DOHH2 (cell line): Measurements from ENCODE around the gene CD9.
"Not testable (repeated sequence)": the region's sequence is repeated elsewhere in the genome, so short reads cannot be mapped to it uniquely, and the experiment has no call there.

Experiments
- H3F3A ChIP-seq: fragments of 200-600 bp; sonication (generic), shearing (Covaris generic); 2 replicates; pipeline ENCODE4 v1.6.0; 2016; ENCODE audit warnings: antibody characterized with exemption, mild to moderate bottlenecking; ENCODE audit not compliant: control insufficient read depth, insufficient read depth
- H3K27ac ChIP-seq: fragments of 200-600 bp; sonication (generic); 2 replicates; pipeline ENCODE4 v1.5.1; 2014; ENCODE audit warnings: low read depth, mild to moderate bottlenecking, low read length, moderate library complexity
- H3K27me3 ChIP-seq: fragments of 200-600 bp; sonication (generic); 2 replicates; pipeline ENCODE4 v1.6.1; 2014; ENCODE audit warnings: mild to moderate bottlenecking, low read length, mixed read lengths; ENCODE audit not compliant: control insufficient read depth
- H3K36me3 ChIP-seq: fragments of 200-600 bp; sonication (generic); 2 replicates; pipeline ENCODE4 v1.6.1; 2014; ENCODE audit warnings: mild to moderate bottlenecking, low read length, moderate library complexity, mixed read lengths; ENCODE audit not compliant: control insufficient read depth
- H3K4me1 ChIP-seq: fragments of 200-600 bp; sonication (generic); 2 replicates; pipeline ENCODE4 v1.6.1; 2014; ENCODE audit warnings: mild to moderate bottlenecking, low read length, mixed read lengths; ENCODE audit not compliant: control insufficient read depth
- H3K4me2 ChIP-seq: fragments of 200-600 bp; sonication (generic); 2 replicates; pipeline ENCODE4 v1.6.0; 2014; ENCODE audit warnings: mild to moderate bottlenecking, low read length, moderate library complexity
- H3K4me3 ChIP-seq: fragments of 200-600 bp; sonication (generic); 2 replicates; pipeline ENCODE4 v1.5.1; 2014; ENCODE audit warnings: mild to moderate bottlenecking, low read length, mixed read lengths
- H3K79me2 ChIP-seq: fragments of 200-600 bp; sonication (generic); 2 replicates; pipeline ENCODE4 v1.6.1; 2014; ENCODE audit warnings: mild to moderate bottlenecking, low read length, mixed read lengths; ENCODE audit not compliant: control insufficient read depth
- H3K9me2 ChIP-seq: fragments of 200-600 bp; sonication (generic); replicated peaks from 2 replicates; pipeline ENCODE4 v1.6.1; 2014; ENCODE audit warnings: mild to moderate bottlenecking, low read length, mixed read lengths; ENCODE audit not compliant: control insufficient read depth
- H3K9me3 ChIP-seq: fragments of 200-600 bp; sonication (generic); 2 replicates; pipeline ENCODE4 v1.6.1; 2014; ENCODE audit warnings: antibody characterized with exemption, low read length, mixed read lengths; ENCODE audit not compliant: control insufficient read depth, insufficient read depth
- H4K20me1 ChIP-seq: fragments of 200-600 bp; sonication (generic); 2 replicates; pipeline ENCODE4 v1.6.0; 2014; ENCODE audit warnings: low read depth, mild to moderate bottlenecking, antibody characterized with exemption, low read length, moderate library complexity; ENCODE audit not compliant: control insufficient read depth, insufficient read depth
- EZH2phosphoT487 ChIP-seq: fragments of 200-600 bp; sonication (generic); IDR thresholded peaks from 2 replicates; pipeline ENCODE4 v1.6.1; 2017; ENCODE audit warnings: borderline replicate concordance, mild to moderate bottlenecking, antibody characterized with exemption, low read length, moderate library complexity, mixed read lengths
- TF ChIP-seq, protein P1 (sequence below): fragments of 200-600 bp; sonication (generic); IDR thresholded peaks from one replicate; pipeline ENCODE4 v1.5.1; 2014; ENCODE audit warnings: antibody characterized with exemption, mild to moderate bottlenecking, low read depth, low read length; ENCODE audit not compliant: poor library complexity, severe bottlenecking

Gene CD9

DNA sequence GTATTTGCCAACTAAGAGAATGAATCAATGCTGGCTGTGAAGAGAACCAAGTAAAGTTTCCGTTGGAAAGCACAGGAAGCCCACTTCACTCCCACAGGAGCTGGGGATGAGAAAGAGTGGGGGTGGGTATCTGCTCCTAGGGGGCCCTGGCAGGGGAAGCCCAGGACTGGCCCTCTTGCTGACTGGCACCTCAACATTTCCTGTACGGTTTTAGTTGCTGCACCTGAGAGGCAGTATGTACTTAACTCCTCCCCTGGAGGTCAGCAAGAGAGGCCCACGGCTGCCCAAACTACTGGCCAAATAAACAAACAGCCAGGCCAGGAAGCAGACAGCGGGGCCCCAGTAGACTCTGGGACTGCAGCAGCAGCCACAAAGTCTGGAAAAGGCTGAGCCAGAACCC is 41.9 kb upstream of the CD9 start:
- Histone ChIP-seq H3K36me3 (no peaks in the 10 kb centered on the region), H3F3A (no peaks in the 10 kb centered on the region), H3K4me2 (no peak overlapping the region), H3K27ac (no peak overlapping the region), H3K79me2 (no peaks in the 10 kb centered on the region), H3K9me3 (no peaks in the 10 kb centered on the region), H3K9me2 (no peaks in the 10 kb centered on the region), H3K4me1 (no peaks in the 10 kb centered on the region), H4K20me1 (no peaks in the 10 kb centered on the region), H3K27me3 (no peaks in the 10 kb centered on the region), H3K4me3 (no peak overlapping the region)
- TF ChIP-seq EZH2phosphoT487, result no peak
- TF ChIP-seq, protein P1, sequence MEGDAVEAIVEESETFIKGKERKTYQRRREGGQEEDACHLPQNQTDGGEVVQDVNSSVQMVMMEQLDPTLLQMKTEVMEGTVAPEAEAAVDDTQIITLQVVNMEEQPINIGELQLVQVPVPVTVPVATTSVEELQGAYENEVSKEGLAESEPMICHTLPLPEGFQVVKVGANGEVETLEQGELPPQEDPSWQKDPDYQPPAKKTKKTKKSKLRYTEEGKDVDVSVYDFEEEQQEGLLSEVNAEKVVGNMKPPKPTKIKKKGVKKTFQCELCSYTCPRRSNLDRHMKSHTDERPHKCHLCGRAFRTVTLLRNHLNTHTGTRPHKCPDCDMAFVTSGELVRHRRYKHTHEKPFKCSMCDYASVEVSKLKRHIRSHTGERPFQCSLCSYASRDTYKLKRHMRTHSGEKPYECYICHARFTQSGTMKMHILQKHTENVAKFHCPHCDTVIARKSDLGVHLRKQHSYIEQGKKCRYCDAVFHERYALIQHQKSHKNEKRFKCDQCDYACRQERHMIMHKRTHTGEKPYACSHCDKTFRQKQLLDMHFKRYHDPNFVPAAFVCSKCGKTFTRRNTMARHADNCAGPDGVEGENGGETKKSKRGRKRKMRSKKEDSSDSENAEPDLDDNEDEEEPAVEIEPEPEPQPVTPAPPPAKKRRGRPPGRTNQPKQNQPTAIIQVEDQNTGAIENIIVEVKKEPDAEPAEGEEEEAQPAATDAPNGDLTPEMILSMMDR, result no peak

DNA sequence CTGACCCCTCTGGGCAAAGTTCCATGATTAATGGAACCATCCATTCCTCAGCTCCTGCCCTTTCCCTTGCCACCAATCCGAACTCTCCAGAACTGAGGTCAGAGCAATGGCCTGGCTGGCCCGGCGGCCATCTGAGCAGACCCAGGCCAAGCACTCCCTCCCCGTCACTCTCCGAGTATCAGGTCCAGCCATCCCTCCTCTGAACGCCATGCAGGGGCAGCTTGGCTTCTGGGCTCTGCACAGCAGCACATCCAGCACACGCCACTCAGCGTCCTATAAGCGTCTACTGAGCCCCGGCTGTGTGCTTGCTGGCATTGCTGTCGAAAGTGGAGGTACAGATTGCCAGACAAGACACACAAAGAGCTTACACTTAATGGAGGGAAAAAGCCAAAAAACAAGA is 41.5 kb upstream of the CD9 start:
- no peaks in the 10 kb centered on the region for H3F3A ChIP-seq
- TF ChIP-seq EZH2phosphoT487, result no peak
- TF ChIP-seq, protein P1, result no peak
- no peaks in the 10 kb centered on the region for H3K9me2 ChIP-seq
- no peaks in the 10 kb centered on the region for H3K79me2 ChIP-seq
- H3K27me3 ChIP-seq, result no peaks in the 10 kb centered on the region
- H3K27ac ChIP-seq, result no peak overlapping the region
- no peak overlapping the region for H3K4me3 ChIP-seq
- no peaks in the 10 kb centered on the region for H4K20me1 ChIP-seq
- no peaks in the 10 kb centered on the region for H3K9me3 ChIP-seq
- H3K4me2 ChIP-seq, result no peak overlapping the region
- no peaks in the 10 kb centered on the region for H3K36me3 ChIP-seq
- no peaks in the 10 kb centered on the region for H3K4me1 ChIP-seq

DNA sequence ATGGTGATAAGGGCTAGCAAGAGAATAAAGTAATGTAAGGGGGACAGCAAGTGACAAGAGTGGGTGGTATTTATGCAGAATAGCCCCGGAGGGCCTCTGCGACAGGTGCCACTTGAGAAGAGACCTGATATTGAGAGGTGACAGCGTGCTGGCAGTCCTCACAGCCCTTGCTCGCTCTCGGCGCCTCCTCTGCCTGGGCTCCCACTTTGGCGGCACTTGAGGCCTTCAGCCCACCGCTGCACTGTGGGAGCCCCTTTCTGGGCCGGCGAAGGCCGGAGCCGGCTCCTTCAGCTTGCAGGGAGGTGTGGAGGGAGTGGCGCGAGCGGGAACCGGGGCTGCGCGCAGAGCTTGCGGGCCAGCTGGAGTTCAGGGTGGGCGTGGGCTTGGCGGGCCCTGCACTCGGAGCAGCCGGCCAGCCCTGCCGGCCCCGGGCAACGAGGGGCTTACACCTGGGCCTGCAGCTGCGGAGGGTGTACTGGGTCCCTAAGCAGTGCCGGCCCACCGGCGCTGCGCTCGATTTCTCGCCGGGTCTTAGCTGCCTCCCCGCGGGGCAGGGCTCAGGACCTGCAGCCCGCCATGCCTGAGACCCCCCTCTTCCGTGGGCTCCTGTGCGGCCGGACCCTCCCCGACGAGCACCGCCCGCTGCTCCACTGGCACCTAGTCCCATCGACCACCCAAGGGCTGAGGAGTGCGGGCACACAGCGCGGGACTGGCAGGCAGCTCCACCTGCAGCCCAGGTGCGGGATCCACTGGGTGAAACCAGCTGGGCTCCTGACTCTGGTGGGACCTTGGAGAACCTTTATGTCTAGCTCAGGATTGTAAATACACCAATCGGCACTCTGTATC is 40.8 kb upstream of the CD9 start:
- not testable (repeated sequence) for H3K4me1 ChIP-seq, H3F3A ChIP-seq, H3K9me2 ChIP-seq, H3K79me2 ChIP-seq, H4K20me1 ChIP-seq, H3K9me3 ChIP-seq, H3K36me3 ChIP-seq, H3K27ac ChIP-seq, H3K27me3 ChIP-seq, H3K4me2 ChIP-seq, H3K4me3 ChIP-seq

DNA sequence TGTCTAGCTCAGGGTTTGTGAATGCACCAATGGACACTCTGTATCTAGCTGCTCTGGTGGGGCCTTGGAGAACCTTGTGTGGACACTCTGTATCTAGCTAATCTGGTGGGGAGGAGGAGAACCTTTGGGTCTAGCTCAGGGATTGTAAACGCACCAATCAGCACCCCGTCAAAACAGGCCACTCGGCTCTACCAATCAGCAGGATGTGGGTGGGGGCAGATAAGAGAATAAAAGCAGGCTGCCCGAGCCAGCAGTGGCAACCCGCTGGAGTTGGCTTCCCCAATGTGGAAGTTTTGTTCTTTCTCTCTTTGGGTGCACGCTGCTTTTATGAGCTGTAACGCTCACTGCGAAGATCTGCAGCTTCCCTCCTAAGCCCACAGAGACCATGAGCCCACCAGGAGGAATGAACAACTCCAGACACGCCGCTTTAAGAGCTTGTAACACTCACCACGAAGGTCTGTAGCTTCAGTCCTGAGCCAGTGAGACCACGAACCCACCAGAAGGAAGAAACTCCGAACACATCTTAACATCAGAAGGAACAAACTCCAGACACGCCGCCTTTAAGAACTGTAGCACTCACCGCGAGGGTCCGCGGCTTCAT is 40.1 kb upstream of the CD9 start:
- H3K4me2 ChIP-seq, H3K79me2 ChIP-seq, H4K20me1 ChIP-seq, H3K27ac ChIP-seq, H3F3A ChIP-seq, H3K4me3 ChIP-seq, H3K27me3 ChIP-seq, H3K36me3 ChIP-seq, H3K9me3 ChIP-seq, H3K9me2 ChIP-seq, H3K4me1 ChIP-seq: not testable (repeated sequence)
